ENCODE results near the gene MEF2D.

GRCh38 chr1:156537027-156537426 is 36.5 kb upstream of the MEF2D start:
- TF ChIP-seq CTCF (IDR thresholded peaks at IDR 0.05; ENCODE audit: low read depth, low read length) (no peak), EZH2phosphoT487 (IDR thresholded peaks at IDR 0.05; ENCODE audit: low read depth) (no peak)

Measured in OCI-LY3 (cell line).